B cell (primary cell): ENCODE data around the gene CAMK2A. TPM values are rescaled to one million over a fixed set of nuclear protein-coding genes. Genes with fewer than 3 reads are reported as not detected.

ENCODE experiments used
- ATAC-seq: fragments of 200-7000 bp; cut with Tn5 transposase; one replicate; pipeline ENCODE4 v1.10.0; 2021; ENCODE audit warnings: low read depth, mild to moderate bottlenecking, moderate number of reproducible peaks, moderate library complexity
- CTCF ChIA-PET: fragments of 350-600 bp; sonication (Branson Sonifier 250); formaldehyde crosslinking; loops from one replicate; lab custom pipeline; 2021; ENCODE audit warnings: antibody characterized with exemption, inconsistent platforms; lab: Charles Lee
- POLR2A ChIA-PET: fragments of 350-600 bp; sonication (Branson Sonifier 250); formaldehyde crosslinking; loops from one replicate; lab custom pipeline; 2021; ENCODE audit warnings: antibody characterized with exemption; lab: Charles Lee
- DNase-seq: peaks from one replicate; pipeline ENCODE4 v3.0.0; 2013
- H2AFZ ChIP-seq: 2 replicates; pipeline ENCODE4 v1.6.1; 2012; ENCODE audit warnings: mild to moderate bottlenecking, low read depth, low read length; ENCODE audit not compliant: insufficient read depth, poor library complexity, severe bottlenecking
- H3K27ac ChIP-seq, 2 donors: 1 replicate in 1 of 2; 2 replicates in 1 of 2; pipeline ENCODE4 v1.5.1; 2012 to 2013; ENCODE audit warnings: low read length in 2 of 2, mild to moderate bottlenecking in 2 of 2, moderate library complexity in 1 of 2
- H3K27me3 ChIP-seq, 4 experiments: fragments of 200-600 bp in 1 of 4; sonication (generic) in 1 of 4; replicated peaks in 1 of 4; 1 replicate in 2 of 4; 2 replicates in 2 of 4; pipeline versions ENCODE4 v1.6.1 to v1.7.0; 2013 to 2016; ENCODE audit warnings: low read length in 3 of 4, mild to moderate bottlenecking in 2 of 4, mixed read lengths in 1 of 4, moderate library complexity in 1 of 4; ENCODE audit not compliant: insufficient read depth in 4 of 4, control insufficient read depth in 3 of 4; ENCODE audit errors: control extremely low read depth in 1 of 4
- H3K36me3 ChIP-seq, 2 experiments: replicated peaks in 1 of 2; 1 replicate in 1 of 2; 2 replicates in 1 of 2; pipeline versions ENCODE4 v1.6.1 to v1.7.1; 2013; ENCODE audit warnings: low read length in 1 of 2; ENCODE audit not compliant: insufficient read depth in 2 of 2, control insufficient read depth in 1 of 2; ENCODE audit errors: control extremely low read depth in 1 of 2, extremely low read depth in 1 of 2
- H3K4me1 ChIP-seq, 2 donors: fragments of 200-600 bp in 1 of 2; sonication (generic) in 1 of 2; 1 replicate in 1 of 2; 2 replicates in 1 of 2; pipeline versions ENCODE4 v1.5.1 to v1.6.1; 2013 to 2017; ENCODE audit warnings: low read length in 2 of 2; ENCODE audit not compliant: control insufficient read depth in 2 of 2, insufficient read depth in 2 of 2
- H3K4me2 ChIP-seq: replicated peaks from 2 replicates; pipeline ENCODE3; 2012; ENCODE audit warnings: mild to moderate bottlenecking, low read depth, low read length; ENCODE audit not compliant: poor library complexity, severe bottlenecking
- H3K4me3 ChIP-seq, 5 experiments: fragments of 200-600 bp in 1 of 5; sonication (generic) in 1 of 5; 1 replicate in 3 of 5; 2 replicates in 2 of 5; pipeline versions ENCODE4 v1.5.1 to v1.7.0; 2011 to 2016; ENCODE audit warnings: low read length in 4 of 5, mild to moderate bottlenecking in 4 of 5, low read depth in 2 of 5, control low read depth in 1 of 5, moderate library complexity in 1 of 5; ENCODE audit not compliant: insufficient read depth in 1 of 5; ENCODE audit errors: control extremely low read depth in 1 of 5, extremely low read depth in 1 of 5
- H3K79me2 ChIP-seq: fragments of 200-600 bp; sonication (generic); one replicate; pipeline ENCODE4 v1.6.0; 2016; ENCODE audit warnings: low read length; ENCODE audit not compliant: control insufficient read depth, insufficient read depth
- H3K9ac ChIP-seq: fragments of 200-600 bp; sonication (generic); 2 replicates; pipeline ENCODE4 v1.6.1; 2017; ENCODE audit warnings: mild to moderate bottlenecking, low read length, moderate library complexity
- H3K9me3 ChIP-seq, 3 donors: one replicate each; pipeline versions ENCODE4 v1.6.1 to v1.7.1; 2013; ENCODE audit warnings: low read length in 2 of 3; ENCODE audit not compliant: control insufficient read depth in 2 of 3, insufficient read depth in 1 of 3; ENCODE audit errors: control extremely low read depth in 1 of 3
- H4K20me1 ChIP-seq: 2 replicates; pipeline ENCODE4 v1.6.0; 2012; ENCODE audit warnings: mild to moderate bottlenecking, low read length; ENCODE audit not compliant: insufficient read depth, control insufficient read depth, poor library complexity, severe bottlenecking
- H3K27ac Mint-ChIP-seq: one replicate; pipeline ENCODE4 v1.8.0; 2021; ENCODE audit warnings: mixed read lengths
- H3K27me3 Mint-ChIP-seq: one replicate; pipeline ENCODE4 v1.8.0; 2021; ENCODE audit warnings: mixed read lengths
- H3K4me1 Mint-ChIP-seq: one replicate; pipeline ENCODE4 v1.8.0; 2021; ENCODE audit warnings: mixed read lengths
- H3K4me3 Mint-ChIP-seq: one replicate; pipeline ENCODE4 v1.8.0; 2021; ENCODE audit warnings: mixed read lengths
- H3K9me3 Mint-ChIP-seq: one replicate; pipeline ENCODE4 v1.8.0; 2022; ENCODE audit warnings: mixed read lengths; ENCODE audit not compliant: insufficient read depth
- EZH2 ChIP-seq: IDR thresholded peaks from 2 replicates; pipeline ENCODE4 v1.6.1; 2012; ENCODE audit warnings: borderline replicate concordance, low read depth, mild to moderate bottlenecking, moderate library complexity, low read length; ENCODE audit not compliant: insufficient read depth, poor library complexity, severe bottlenecking
- WGBS: methylation state at CpG from one replicate; pipeline ENCODE4 v1.1.5; 2013; ENCODE audit warnings: missing lambda C conversion rate; ENCODE audit not compliant: insufficient coverage; 5-methylcytosine and 5-hydroxymethylcytosine counted together
- intact Hi-C: fragments of 100-400 bp; cut with micrococcal nuclease; formaldehyde crosslinking; loops from one replicate; pipeline ENCODE4 v1.10.0; 2022
- polyA plus RNA-seq: library from polyadenylated mRNA; depleted of rRNA; stranded (reverse); fragments of >200 nt; gene quantifications from 2 replicates; pipeline ENCODE4 v1.2.3, GENCODE V29; 2012
- total RNA-seq, 2 donors: library from RNA; stranded (reverse); fragments of 120-200 nt in 1 of 2; gene quantifications; 1 replicate in 1 of 2; 2 replicates in 1 of 2; pipeline versions ENCODE4 v1.2.3 to v1.2.4, GENCODE V29; 2013 to 2022
- TF ChIP-seq, protein P1 (sequence below): fragments of 200-600 bp; IDR thresholded peaks from one replicate; pipeline ENCODE4 v1.8.0; 2022; ENCODE audit warnings: antibody characterized with exemption, mild to moderate bottlenecking

Gene CAMK2A
- total and polyA plus RNA-seq, 2 donors (not counting 1 experiment from before 2014, with no cell fraction given), result not detected

DNA sequence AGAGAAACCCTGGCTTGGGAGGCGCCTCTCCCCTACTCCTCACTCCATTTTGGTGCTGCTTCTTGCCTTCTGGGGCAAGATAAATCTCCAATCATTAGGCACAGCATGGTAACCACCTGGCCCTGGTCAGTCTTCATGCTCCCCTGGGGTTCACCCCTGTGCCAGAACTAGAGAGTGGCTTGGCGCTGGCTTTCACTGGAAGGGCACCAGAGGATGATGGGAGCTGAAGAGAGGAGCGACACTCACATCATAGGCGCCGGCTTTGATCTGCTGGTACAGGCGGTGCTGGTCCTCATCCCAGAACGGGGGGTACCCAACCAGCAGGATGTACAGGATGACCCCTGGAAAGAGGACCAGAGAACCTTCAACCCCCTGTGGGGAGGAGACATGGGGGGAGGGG lies 38.1 kb downstream of the CAMK2A start:
- Histone ChIP-seq H3K4me1 (no peaks in the 10 kb centered on the region), H4K20me1 (no peaks in the 10 kb centered on the region), H3K4me2 (no peak overlapping the region), H2AFZ (no peak overlapping the region), H3K9ac (no peak overlapping the region), H3K79me2 (no peaks in the 10 kb centered on the region), H3K27me3 (peaks cover 0 to 3% (median 0%) of the 10 kb centered on the region in 4 experiments), H3K36me3 (no peaks in the 10 kb centered on the region), H3K27ac (no peak overlapping the region), H3K9me3 (peaks cover 0 to 5% (median 0%) of the 10 kb centered on the region in 3 donors), H3K4me3 (no peak overlapping the region)
- no peaks in the 10 kb centered on the region for H3K4me1 Mint-ChIP-seq
- H3K4me3 Mint-ChIP-seq, result no peak overlapping the region
- POLR2A ChIA-PET, result no interaction called here
- no peaks in the 10 kb centered on the region for H3K9me3 Mint-ChIP-seq
- no peak for TF ChIP-seq EZH2
- TF ChIP-seq, protein P1, sequence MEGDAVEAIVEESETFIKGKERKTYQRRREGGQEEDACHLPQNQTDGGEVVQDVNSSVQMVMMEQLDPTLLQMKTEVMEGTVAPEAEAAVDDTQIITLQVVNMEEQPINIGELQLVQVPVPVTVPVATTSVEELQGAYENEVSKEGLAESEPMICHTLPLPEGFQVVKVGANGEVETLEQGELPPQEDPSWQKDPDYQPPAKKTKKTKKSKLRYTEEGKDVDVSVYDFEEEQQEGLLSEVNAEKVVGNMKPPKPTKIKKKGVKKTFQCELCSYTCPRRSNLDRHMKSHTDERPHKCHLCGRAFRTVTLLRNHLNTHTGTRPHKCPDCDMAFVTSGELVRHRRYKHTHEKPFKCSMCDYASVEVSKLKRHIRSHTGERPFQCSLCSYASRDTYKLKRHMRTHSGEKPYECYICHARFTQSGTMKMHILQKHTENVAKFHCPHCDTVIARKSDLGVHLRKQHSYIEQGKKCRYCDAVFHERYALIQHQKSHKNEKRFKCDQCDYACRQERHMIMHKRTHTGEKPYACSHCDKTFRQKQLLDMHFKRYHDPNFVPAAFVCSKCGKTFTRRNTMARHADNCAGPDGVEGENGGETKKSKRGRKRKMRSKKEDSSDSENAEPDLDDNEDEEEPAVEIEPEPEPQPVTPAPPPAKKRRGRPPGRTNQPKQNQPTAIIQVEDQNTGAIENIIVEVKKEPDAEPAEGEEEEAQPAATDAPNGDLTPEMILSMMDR, result no peak
- H3K27me3 Mint-ChIP-seq, result peaks cover 3% of the 10 kb centered on the region
- intact Hi-C loops, result no loop called here
- ATAC-seq (no peak), DNase-seq (no peak)
- CTCF ChIA-PET, result no interaction called here
- no peak overlapping the region for H3K27ac Mint-ChIP-seq
- WGBS, result 84% methylated on average over 6 of the region's 7 CpGs

DNA sequence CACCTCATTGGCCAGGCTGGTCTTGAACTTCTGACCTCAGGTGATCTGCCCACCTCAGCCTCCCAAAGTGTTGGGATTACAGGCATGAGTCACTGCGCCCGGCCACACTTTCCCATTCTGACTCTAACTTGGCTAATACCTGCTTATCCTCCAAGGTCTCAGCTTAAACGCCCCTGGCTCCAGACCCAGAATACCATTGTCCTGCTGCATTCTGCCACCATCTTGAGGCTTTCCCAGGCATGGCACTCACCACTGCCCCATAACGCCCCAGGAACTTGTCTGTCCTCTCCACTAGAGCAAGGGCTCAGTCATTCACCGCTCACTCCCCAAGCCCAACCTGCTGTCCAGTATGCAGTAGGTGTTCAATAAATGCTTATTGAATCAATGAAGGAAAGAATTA lies 39.8 kb downstream of the CAMK2A start:
- H4K20me1 ChIP-seq, result no peaks in the 10 kb centered on the region
- no peaks in the 10 kb centered on the region for H3K9me3 Mint-ChIP-seq
- H2AFZ ChIP-seq, result no peak overlapping the region
- no peak overlapping the region for H3K9ac ChIP-seq
- no peak overlapping the region for H3K4me3 ChIP-seq
- ATAC-seq (no peak), DNase-seq (no peak)
- H3K36me3 ChIP-seq, result no peaks in the 10 kb centered on the region
- 88% methylated on average over 4 of the region's 5 CpGs for WGBS
- no peaks in the 10 kb centered on the region for H3K79me2 ChIP-seq
- no peaks in the 10 kb centered on the region for H3K4me1 ChIP-seq
- peaks cover 0 to 5% (median 0%) of the 10 kb centered on the region in 3 donors for H3K9me3 ChIP-seq
- no peak overlapping the region for H3K27ac ChIP-seq
- H3K4me2 ChIP-seq, result no peak overlapping the region
- peaks cover 3% of the 10 kb centered on the region for H3K27me3 Mint-ChIP-seq
- peaks cover 0 to 3% (median 0%) of the 10 kb centered on the region in 4 experiments for H3K27me3 ChIP-seq
- POLR2A ChIA-PET, result no interaction called here
- TF ChIP-seq, protein P1, result no peak
- TF ChIP-seq EZH2, result no peak
- CTCF ChIA-PET, result no interaction called here
- H3K27ac Mint-ChIP-seq, result no peak overlapping the region
- H3K4me1 Mint-ChIP-seq, result no peaks in the 10 kb centered on the region
- intact Hi-C loops, result no loop called here
- H3K4me3 Mint-ChIP-seq, result no peak overlapping the region
